AG04449 (cell line): ENCODE data around the gene TNFRSF18.

Experiments used
- CTCF ChIA-PET: fragments of 350-600 bp; formaldehyde crosslinking; extraction: SDS; loops from one replicate; lab custom pipeline; 2021; ENCODE audit warnings: antibody characterized with exemption; lab: Yijun Ruan, JAX
- POLR2A ChIA-PET: fragments of 400-600, 350-600 bp; formaldehyde crosslinking; extraction: SDS; loops from one replicate; lab custom pipeline; 2020; ENCODE audit warnings: antibody characterized with exemption, inconsistent platforms; lab: Yijun Ruan, JAX
- DNase-seq: peaks from one replicate; pipeline ENCODE4 v3.0.0-alpha.2; 2010; ENCODE audit warnings: low read depth, low spot score
- H3K4me3 ChIP-seq: 2 replicates; pipeline ENCODE4 v1.5.1; 2011; ENCODE audit warnings: low read depth, mild to moderate bottlenecking, control low read depth, low read length
- CTCF ChIP-seq: IDR thresholded peaks from one replicate; pipeline ENCODE4 v1.5.1; 2011; ENCODE audit warnings: mild to moderate bottlenecking, moderate library complexity, low read length, control low read depth, inconsistent platforms; ENCODE audit not compliant: insufficient read depth; ENCODE audit errors: missing control alignments

The TNFRSF18 gene

GRCh38 chr1:1168451-1169411, 37.7 kb downstream of the TNFRSF18 start:
- no peak for DNase-seq
- ChIA-PET CTCF (no interaction called here), POLR2A (no interaction called here)
- no peak overlapping the region for H3K4me3 ChIP-seq
- no peak for TF ChIP-seq CTCF

- CTCF ChIA-PET, result no interaction called here
Observed at GRCh38 chr1:1167841-1168450, 38.4 kb downstream of the TNFRSF18 start.

GRCh38 chr1:1167398-1167821, 39.0 kb downstream of the TNFRSF18 start:
- ChIA-PET POLR2A (no interaction called here), CTCF (no interaction called here)
- H3K4me3 ChIP-seq, result no peak overlapping the region
- TF ChIP-seq CTCF, result no peak
- DNase-seq, result no peak

More at GRCh38 chr1:1167841-1168450, 38.4 kb downstream of the TNFRSF18 start:
- DNase-seq, result no peak
- POLR2A ChIA-PET, result no interaction called here
- TF ChIP-seq CTCF, result no peak
- H3K4me3 ChIP-seq, result no peak overlapping the region

DNA sequence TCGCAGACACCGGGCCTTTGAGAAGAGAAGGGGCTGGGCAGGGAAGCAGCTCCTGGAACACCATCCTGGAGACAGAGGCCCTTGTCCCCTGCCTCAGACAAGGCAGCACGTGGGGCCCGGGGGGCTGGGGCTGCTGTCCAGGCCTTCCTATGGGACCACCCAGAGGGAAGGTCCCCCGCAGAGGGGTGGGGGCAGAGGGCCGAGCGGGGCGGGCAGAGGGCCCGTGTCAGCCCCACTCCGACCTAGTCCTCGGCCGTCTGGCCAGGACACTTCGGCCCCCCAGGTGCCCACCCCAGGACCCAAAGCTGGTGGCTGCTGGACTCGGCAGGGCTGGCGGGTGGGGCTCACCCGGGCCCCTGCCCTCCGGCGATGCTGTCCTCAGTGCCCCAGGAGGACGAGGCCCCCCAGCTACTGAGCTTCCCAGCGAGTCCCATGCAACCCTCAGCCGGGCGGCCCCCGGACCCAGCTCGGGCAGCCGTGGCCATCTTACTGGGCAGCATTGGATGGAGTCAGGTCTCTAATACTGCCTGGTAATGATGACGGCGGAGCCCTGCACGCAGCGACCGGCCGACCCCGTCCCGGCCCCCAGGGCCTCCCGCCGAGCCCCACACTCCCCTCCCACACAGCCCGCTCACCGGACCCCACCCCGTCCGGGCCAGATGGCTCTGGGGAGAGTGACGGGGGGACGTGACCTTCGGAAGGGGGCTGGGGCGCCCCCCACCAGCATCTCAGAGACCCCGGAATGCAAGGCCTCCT, 39.6 kb downstream of the TNFRSF18 start:
- POLR2A ChIA-PET, result no interaction called here
- CTCF ChIA-PET, result no interaction called here
- DNase-seq, result no peak
- no peak overlapping the region for H3K4me3 ChIP-seq
- TF ChIP-seq CTCF, result no peak

DNA sequence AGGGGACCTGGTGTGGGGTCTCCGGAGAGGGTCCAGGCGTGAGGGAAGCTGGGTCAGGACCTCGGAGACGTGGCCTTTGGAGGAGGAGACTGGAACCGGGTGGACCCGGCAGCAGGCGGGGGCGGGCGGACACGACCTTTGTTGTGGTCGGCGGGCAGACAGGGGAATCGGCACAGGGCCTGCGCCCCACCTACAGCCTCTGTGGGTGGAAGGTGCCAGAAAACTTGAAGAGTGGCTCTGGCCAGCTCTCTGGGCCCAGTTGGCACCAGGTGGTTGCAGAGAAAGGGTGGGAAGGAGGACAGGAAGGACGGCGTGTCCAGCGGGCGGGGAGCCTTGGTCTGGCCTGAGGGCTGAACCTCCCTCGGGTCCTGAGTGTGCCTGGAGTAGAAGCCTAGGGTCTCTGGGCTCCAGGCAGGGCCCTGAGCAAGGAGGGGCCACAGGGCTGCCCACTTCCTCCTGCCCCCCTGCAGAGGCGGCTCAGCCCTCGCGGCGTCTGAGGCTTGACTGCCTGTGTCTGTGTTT, 40.4 kb downstream of the TNFRSF18 start:
- no peak overlapping the region for H3K4me3 ChIP-seq
- TF ChIP-seq CTCF, result no peak
- ChIA-PET CTCF (no interaction called here), POLR2A (no interaction called here)
- no peak for DNase-seq
